GM12873 (cell line): ENCODE measurements around the gene TGFBR1.

Source experiments
- CTCF ChIP-seq: IDR thresholded peaks from 2 replicates; pipeline ENCODE4 v1.5.1; 2012; ENCODE audit warnings: low read depth, mild to moderate bottlenecking, moderate library complexity, low read length, control low read depth; ENCODE audit not compliant: insufficient read depth; ENCODE audit errors: missing control alignments

Gene TGFBR1

DNA sequence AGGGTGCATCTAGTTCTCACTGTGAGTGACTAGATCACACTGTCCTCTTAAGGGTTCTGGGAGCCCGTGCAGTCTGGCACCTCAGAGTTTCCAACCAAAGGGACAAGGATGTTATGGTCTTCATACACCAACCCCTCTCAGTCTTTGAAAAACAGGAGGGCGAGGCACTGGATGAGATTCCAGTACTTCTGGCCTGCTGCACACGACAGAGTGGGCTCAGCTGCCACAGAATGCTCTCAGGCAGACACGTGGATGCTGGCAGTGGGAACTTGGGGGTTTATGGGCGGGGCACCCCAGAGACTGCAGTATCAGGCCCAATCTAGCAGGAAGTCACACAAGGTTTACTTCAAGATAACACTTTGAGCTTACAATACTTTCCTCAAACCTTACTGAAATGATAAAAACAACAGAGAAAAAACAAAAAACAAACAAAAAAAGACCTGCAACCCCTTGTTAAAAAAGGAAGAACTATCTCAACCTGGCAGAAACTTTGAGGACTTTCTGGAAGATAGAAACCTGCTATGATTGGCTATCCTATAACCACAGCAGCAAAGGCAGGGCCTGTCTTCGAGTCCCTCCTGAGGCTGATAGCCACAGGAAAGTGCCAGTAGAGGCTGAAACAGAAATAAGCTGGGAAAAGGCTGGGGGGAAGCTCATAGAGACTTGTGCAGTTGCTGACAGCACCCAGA, 28.3 kb upstream of the TGFBR1 start:
- TF ChIP-seq CTCF: no peak

DNA sequence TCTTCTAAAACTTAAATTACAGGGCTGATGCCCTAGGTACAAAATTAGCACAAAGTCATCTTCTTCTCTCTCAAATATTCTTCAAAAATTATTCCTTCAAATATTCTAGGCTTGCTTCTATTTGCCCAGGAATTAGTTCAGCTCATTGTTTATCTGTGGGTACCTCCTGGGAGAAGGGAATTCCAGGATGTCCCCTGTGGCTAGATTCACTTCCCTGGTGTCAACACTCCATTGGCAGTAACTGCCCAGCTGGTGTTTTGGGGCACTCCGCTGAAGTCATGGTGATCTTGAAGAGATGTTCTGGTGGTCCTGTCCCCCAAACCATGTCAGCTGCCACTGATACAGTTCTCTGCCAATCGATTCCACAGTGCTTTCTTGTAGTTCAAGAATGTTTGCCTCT, 26.2 kb upstream of the TGFBR1 start:
- TF ChIP-seq CTCF: no peak

- TF ChIP-seq CTCF: no peak
Observed at GRCh38 chr9:99079542-99079941, 25.4 kb upstream of the TGFBR1 start.

- no peak for TF ChIP-seq CTCF
Observed at GRCh38 chr9:99083051-99083450, 21.9 kb upstream of the TGFBR1 start.

- TF ChIP-seq CTCF: no peak
Observed at GRCh38 chr9:99085949-99086948, 18.7 kb upstream of the TGFBR1 start.

GRCh38 chr9:99087462-99087861, 17.5 kb upstream of the TGFBR1 start:
- no peak for TF ChIP-seq CTCF

GRCh38 chr9:99090336-99091130, 14.4 kb upstream of the TGFBR1 start:
- no peak for TF ChIP-seq CTCF
